Endothelial cell of umbilical vein (primary cell): ENCODE results near the gene FLT1. TPM values are rescaled to one million over a fixed set of nuclear protein-coding genes. Genes with fewer than 3 reads are reported as not detected.

Source experiments
- BruUV-seq: library from RNA; stranded (reverse); fragments of 400-500 nt; replicated peaks from 2 replicates; lab custom pipeline; 2021; lab: Mats Ljungman, UMichigan
- CTCF ChIA-PET: fragments of 300-600, 350-600 bp; sonication (Branson Sonifier 250); formaldehyde crosslinking; loops from one replicate; lab custom pipeline; 2021; ENCODE audit warnings: antibody characterized with exemption, inconsistent platforms; lab: Charles Lee
- POLR2A ChIA-PET: fragments of 300-600, 350-600 bp; sonication (Branson Sonifier 250); formaldehyde crosslinking; loops from one replicate; lab custom pipeline; 2021; ENCODE audit warnings: antibody characterized with exemption, inconsistent platforms; lab: Charles Lee
- DNase-seq: peaks from one replicate; pipeline ENCODE4 v3.0.0-alpha.2; 2011; ENCODE audit warnings: low read depth, low spot score
- FAIRE-seq: peaks from 2 replicates; lab custom pipeline; 2011; peaks lifted over from hg19 to GRCh38; lab: Jason Lieb, UNC
- H2AFZ ChIP-seq: 2 replicates; pipeline ENCODE4 v1.6.0; 2012; ENCODE audit warnings: low read depth, low read length, control low read depth, inconsistent platforms
- H3K27ac ChIP-seq: 2 replicates; pipeline ENCODE4 v1.5.1; 2011; ENCODE audit warnings: low read depth, mild to moderate bottlenecking, control low read depth, low read length, moderate library complexity; ENCODE audit not compliant: insufficient read depth
- H3K27me3 ChIP-seq, 2 experiments: 2 replicates each; pipeline versions ENCODE4 v1.6.0 to v1.6.1; 2011; ENCODE audit warnings: low read length in 2 of 2, mixed read lengths in 1 of 2; ENCODE audit not compliant: control insufficient read depth in 2 of 2, insufficient read depth in 2 of 2
- H3K36me3 ChIP-seq, 2 experiments: 2 replicates in 1 of 2; 3 replicates in 1 of 2; pipeline ENCODE4 v1.5.1; 2011; ENCODE audit warnings: low read length in 2 of 2, mild to moderate bottlenecking in 1 of 2, moderate library complexity in 1 of 2; ENCODE audit not compliant: control insufficient read depth in 2 of 2, insufficient read depth in 2 of 2; ENCODE audit errors: extremely low read depth in 1 of 2
- H3K4me1 ChIP-seq: 3 replicates; pipeline ENCODE4 v1.5.1; 2011; ENCODE audit warnings: mild to moderate bottlenecking, low read length; ENCODE audit not compliant: control insufficient read depth, insufficient read depth; ENCODE audit errors: extremely low read depth
- H3K4me2 ChIP-seq: 2 replicates; pipeline ENCODE4 v1.6.1; 2011; ENCODE audit warnings: low read length, control low read depth, mixed read lengths; ENCODE audit not compliant: insufficient read depth
- H3K4me3 ChIP-seq, 3 experiments: fragments of 200-600 bp in 1 of 3; sonication (generic), shearing (Covaris generic) in 1 of 3; replicated peaks in 1 of 3; 2 replicates each; pipeline ENCODE4 v1.5.1; 2011 to 2016; ENCODE audit warnings: control low read depth in 3 of 3, low read length in 3 of 3, mild to moderate bottlenecking in 2 of 3, inconsistent platforms in 1 of 3, low read depth in 1 of 3, moderate library complexity in 1 of 3; ENCODE audit not compliant: insufficient read depth in 1 of 3
- H3K79me2 ChIP-seq: 2 replicates; pipeline ENCODE4 v1.6.0; 2012; ENCODE audit warnings: low read length, inconsistent platforms; ENCODE audit not compliant: control insufficient read depth, insufficient read depth
- H3K9ac ChIP-seq: replicated peaks from 2 replicates; pipeline ENCODE3; 2011; ENCODE audit warnings: low read length, control low read depth; ENCODE audit not compliant: insufficient read depth; ENCODE audit errors: extremely low read depth
- H3K9me1 ChIP-seq: replicated peaks from 3 replicates; pipeline ENCODE4 v1.6.0; 2011; ENCODE audit warnings: mild to moderate bottlenecking, low read length; ENCODE audit not compliant: control insufficient read depth, insufficient read depth; ENCODE audit errors: extremely low read depth
- H3K9me3 ChIP-seq: replicated peaks from 2 replicates; pipeline ENCODE4 v1.5.1; 2012; ENCODE audit warnings: low read length, inconsistent platforms; ENCODE audit not compliant: control insufficient read depth, insufficient read depth
- H4K20me1 ChIP-seq: replicated peaks from 2 replicates; pipeline ENCODE3; 2011; ENCODE audit warnings: mild to moderate bottlenecking, low read length; ENCODE audit not compliant: control insufficient read depth, insufficient read depth; ENCODE audit errors: extremely low read depth
- EZH2 ChIP-seq: IDR thresholded peaks from 2 replicates; pipeline ENCODE4 v1.6.1; 2012; ENCODE audit warnings: borderline replicate concordance, low read depth, mild to moderate bottlenecking, moderate library complexity, low read length, inconsistent platforms; ENCODE audit not compliant: severe bottlenecking
- FOS ChIP-seq: IDR thresholded peaks from 2 replicates; pipeline ENCODE4 v1.6.1; 2011; ENCODE audit warnings: mild to moderate bottlenecking, low read length, moderate library complexity, borderline replicate concordance; ENCODE audit not compliant: insufficient read depth
- GATA2 ChIP-seq: IDR thresholded peaks from 2 replicates; pipeline ENCODE4 v1.7.0; 2011; ENCODE audit warnings: low read depth, mild to moderate bottlenecking, moderate library complexity, mixed read lengths, low read length; ENCODE audit not compliant: insufficient read length, insufficient read depth
- JUN ChIP-seq: IDR thresholded peaks from 2 replicates; pipeline ENCODE4 v1.6.1; 2011; ENCODE audit warnings: borderline replicate concordance, low read depth; ENCODE audit not compliant: insufficient read length, insufficient read depth
- MYC ChIP-seq: IDR thresholded peaks from one replicate; pipeline ENCODE4 v1.6.1; 2011; ENCODE audit warnings: mild to moderate bottlenecking, low read depth, low read length
- POLR2A ChIP-seq: IDR thresholded peaks from 2 replicates; pipeline ENCODE4 v1.6.1; 2012; ENCODE audit warnings: low read depth, mild to moderate bottlenecking, control low read depth, low read length
- POLR2AphosphoS5 ChIP-seq: IDR thresholded peaks from 2 replicates; pipeline ENCODE4 v1.6.1; 2012; ENCODE audit warnings: low read depth, mild to moderate bottlenecking, control low read depth, low read length, moderate library complexity; ENCODE audit not compliant: insufficient read depth
- dilution Hi-C: fragments of 300-500 bp; cut with MboI; formaldehyde crosslinking; loops from one replicate; pipeline ENCODE4 v1.15.0; 2019; ENCODE audit warnings: low sequenced_read_pairs; ENCODE audit not compliant: extremely low pct_ligation_motif_present
- intact Hi-C: fragments of 100-400 bp; cut with micrococcal nuclease; formaldehyde crosslinking; loops from one replicate; pipeline ENCODE4 v1.10.0; 2022
- polyA plus RNA-seq, 4 experiments: library from polyadenylated mRNA; depleted of rRNA in 3 of 4; stranded (reverse) in 3 of 4; unstranded in 1 of 4; fragments of >200 nt; gene quantifications; 2 replicates each; pipeline versions ENCODE4 v1.2.1 to v1.2.3, GENCODE V29; 2011 to 2012; ENCODE audit warnings: missing spikeins in 1 of 4
- total RNA-seq: library from RNA; stranded (reverse); gene quantifications from 2 replicates; pipeline ENCODE4 v1.2.3, GENCODE V29; 2021
- TF ChIP-seq, protein P1 (sequence below): IDR thresholded peaks from 2 replicates; pipeline ENCODE4 v1.6.1; 2011; ENCODE audit not compliant: insufficient read depth, insufficient read length
- TF ChIP-seq, protein P2 (sequence below), 2 donors: IDR thresholded peaks; 1 replicate in 1 of 2; 2 replicates in 1 of 2; pipeline ENCODE4 v1.5.1; 2011; ENCODE audit warnings: low read length in 2 of 2, mild to moderate bottlenecking in 2 of 2, moderate library complexity in 2 of 2, control low read depth in 1 of 2, inconsistent platforms in 1 of 2, low read depth in 1 of 2; ENCODE audit not compliant: insufficient read depth in 1 of 2; ENCODE audit errors: extremely low read depth in 1 of 2

Gene FLT1
- total and polyA plus RNA-seq, 2 donors (not counting 3 experiments of a cell fraction or from before 2014, with no cell fraction given), result 16.0 to 104 TPM

DNA sequence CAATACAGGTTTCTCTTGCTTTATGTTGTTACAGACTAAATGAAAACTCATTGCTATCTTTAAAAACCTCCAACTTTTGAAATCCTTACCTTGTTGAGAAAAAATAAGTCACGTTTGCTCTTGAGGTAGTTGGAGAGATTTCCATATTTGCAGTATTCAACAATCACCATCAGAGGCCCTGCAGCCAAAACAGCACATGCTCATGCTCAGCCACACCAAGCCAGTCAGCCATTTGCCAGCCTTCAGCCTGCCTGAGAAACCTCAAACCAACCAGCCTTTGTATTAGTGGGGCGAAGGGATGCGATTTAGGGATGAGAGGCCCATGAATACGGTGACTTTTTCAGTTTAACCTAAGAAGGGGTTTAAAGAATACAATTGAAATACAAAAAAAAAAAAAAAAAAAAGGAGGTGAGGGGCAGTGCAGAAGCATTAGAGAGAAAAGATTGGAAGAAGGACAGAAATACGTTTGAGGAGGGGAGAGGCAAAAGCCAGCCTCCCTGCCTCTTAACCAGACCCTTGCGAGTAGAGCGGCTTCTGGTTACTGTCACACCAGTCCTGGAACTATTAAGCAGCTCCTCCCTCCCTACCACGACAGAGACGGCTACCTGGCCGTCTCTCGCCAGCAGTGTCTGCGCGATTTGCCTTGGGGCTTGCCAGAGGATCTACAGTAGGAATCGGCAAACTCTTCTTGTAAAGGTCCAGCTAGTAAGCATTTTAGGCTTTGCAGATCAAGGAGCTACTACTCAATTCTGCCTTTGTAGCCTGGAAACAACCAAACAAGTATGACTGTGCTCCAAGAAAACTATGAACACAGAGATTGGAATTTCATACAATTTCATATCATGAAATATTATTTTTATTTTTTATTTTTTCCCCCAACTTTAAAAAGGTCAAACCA lies 167.3 kb downstream of the FLT1 start:
- H3K4me1 ChIP-seq, result peaks cover 63% of the 10 kb centered on the region

More for the DNA sequence above, 167.3 kb downstream of the FLT1 start:
- Histone ChIP-seq H3K27me3 (no peaks in the 10 kb centered on the region), H3K9ac (no peak overlapping the region), H3K4me2 (no peak overlapping the region), H3K4me3 (no peak overlapping the region), H2AFZ (no peak overlapping the region), H3K9me3 (no peaks in the 10 kb centered on the region), H3K36me3 (no peaks in the 10 kb centered on the region), H3K27ac (peak overlapping the region; percentile 98), H4K20me1 (no peaks in the 10 kb centered on the region), H3K79me2 (no peaks in the 10 kb centered on the region), H3K9me1 (no peaks in the 10 kb centered on the region)
- FAIRE-seq, result peak; percentile 67
- dilution Hi-C loops (no loop called here), intact Hi-C loops (loop anchor here (2.0 kb wide), 1 partner anchor 205 kb away; no protein-coding TSS in a partner anchor)
- TF ChIP-seq EZH2 (no peak), POLR2AphosphoS5 (no peak), POLR2A (no peak), JUN (no peak), FOS (no peak), MYC (no peak), GATA2 (no peak)
- TF ChIP-seq, protein P1, sequence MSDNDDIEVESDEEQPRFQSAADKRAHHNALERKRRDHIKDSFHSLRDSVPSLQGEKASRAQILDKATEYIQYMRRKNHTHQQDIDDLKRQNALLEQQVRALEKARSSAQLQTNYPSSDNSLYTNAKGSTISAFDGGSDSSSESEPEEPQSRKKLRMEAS, result no peak
- TF ChIP-seq, protein P2, sequence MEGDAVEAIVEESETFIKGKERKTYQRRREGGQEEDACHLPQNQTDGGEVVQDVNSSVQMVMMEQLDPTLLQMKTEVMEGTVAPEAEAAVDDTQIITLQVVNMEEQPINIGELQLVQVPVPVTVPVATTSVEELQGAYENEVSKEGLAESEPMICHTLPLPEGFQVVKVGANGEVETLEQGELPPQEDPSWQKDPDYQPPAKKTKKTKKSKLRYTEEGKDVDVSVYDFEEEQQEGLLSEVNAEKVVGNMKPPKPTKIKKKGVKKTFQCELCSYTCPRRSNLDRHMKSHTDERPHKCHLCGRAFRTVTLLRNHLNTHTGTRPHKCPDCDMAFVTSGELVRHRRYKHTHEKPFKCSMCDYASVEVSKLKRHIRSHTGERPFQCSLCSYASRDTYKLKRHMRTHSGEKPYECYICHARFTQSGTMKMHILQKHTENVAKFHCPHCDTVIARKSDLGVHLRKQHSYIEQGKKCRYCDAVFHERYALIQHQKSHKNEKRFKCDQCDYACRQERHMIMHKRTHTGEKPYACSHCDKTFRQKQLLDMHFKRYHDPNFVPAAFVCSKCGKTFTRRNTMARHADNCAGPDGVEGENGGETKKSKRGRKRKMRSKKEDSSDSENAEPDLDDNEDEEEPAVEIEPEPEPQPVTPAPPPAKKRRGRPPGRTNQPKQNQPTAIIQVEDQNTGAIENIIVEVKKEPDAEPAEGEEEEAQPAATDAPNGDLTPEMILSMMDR (IDR thresholded peaks at IDR 0.05; ENCODE audit: extremely low read depth in 1 of 2, insufficient read depth in 1 of 2, low read depth in 1 of 2, low read length in 2 of 2), result no peak
- POLR2A ChIA-PET, result no interaction called here
- CTCF ChIA-PET, result interaction anchor here (0.9 to 3.1 kb wide), 8 partner anchors 10 to 313 kb away, joined by 3 to 10 read pairs (median 4); no protein-coding TSS in a partner anchor
- DNase-seq, result no peak
- BruUV-seq, result no TSS peak
